HepG2 (cell line): Measurements from ENCODE around the gene NAALADL1. TPM values are rescaled to one million over a fixed set of nuclear protein-coding genes. Genes with fewer than 3 reads are reported as not detected.
A peak's percentile ranks its signal among the peaks of the same experiment; 100 is the strongest.

Experiments used
- ATF5 ChIP-seq: sonication (generic); formaldehyde crosslinking; IDR thresholded peaks from 2 replicates; pipeline ENCODE4 v1.4.0; 2020; ENCODE audit warnings: mild to moderate bottlenecking, low read depth, missing genetic modification reagents
- CEBPG ChIP-seq: IDR thresholded peaks from 2 replicates; pipeline ENCODE4 v1.6.1; 2016
- KDM5B ChIP-seq: sonication (generic); formaldehyde crosslinking; IDR thresholded peaks from 2 replicates; pipeline ENCODE4 v1.4.0; 2020; ENCODE audit warnings: missing genetic modification reagents, mild to moderate bottlenecking, borderline replicate concordance
- KLF6 ChIP-seq: IDR thresholded peaks from 2 replicates; pipeline ENCODE4 v1.8.0; 2016; ENCODE audit warnings: missing biosample characterization, missing genetic modification reagents
- PHF5A ChIP-seq: IDR thresholded peaks from one replicate; pipeline ENCODE4 v1.6.1; 2018; ENCODE audit warnings: low read depth, missing genetic modification reagents; ENCODE audit not compliant: unreplicated experiment
- PLRG1 ChIP-seq: fragments of 450-650 bp; conservative IDR thresholded peaks from 2 replicates; pipeline ENCODE4 v1.6.1; 2016
- PRPF4 ChIP-seq: fragments of 200-400 bp; formaldehyde crosslinking; IDR thresholded peaks from 2 replicates; pipeline ENCODE4 v1.6.1; 2016; ENCODE audit warnings: low read length, low read depth; ENCODE audit not compliant: poor library complexity, severe bottlenecking
- RARG ChIP-seq: sonication (generic); formaldehyde crosslinking; IDR thresholded peaks from 2 replicates; pipeline ENCODE4 v1.4.0; 2020; ENCODE audit warnings: low read depth, mild to moderate bottlenecking, missing genetic modification reagents
- SMARCC2 ChIP-seq: fragments of 450-650 bp; IDR thresholded peaks from 2 replicates; pipeline ENCODE4 v1.6.1; 2017; ENCODE audit warnings: antibody characterized with exemption, mild to moderate bottlenecking
- TBL1XR1 ChIP-seq: fragments of 150-350 bp; IDR thresholded peaks from 2 replicates; pipeline ENCODE4 v1.6.1; 2014; ENCODE audit warnings: borderline replicate concordance, low read length; ENCODE audit not compliant: partially characterized antibody
- TRAFD1 ChIP-seq: sonication (generic); formaldehyde crosslinking; IDR thresholded peaks from 2 replicates; pipeline ENCODE4 v1.5.1; 2020; ENCODE audit warnings: missing genetic modification reagents, mild to moderate bottlenecking, borderline replicate concordance
- ZBTB10 ChIP-seq: sonication (generic); formaldehyde crosslinking; IDR thresholded peaks from 2 replicates; pipeline ENCODE4 v1.4.0; 2020; ENCODE audit warnings: missing genetic modification reagents, borderline replicate concordance
- ZBTB39 ChIP-seq: sonication (generic); formaldehyde crosslinking; IDR thresholded peaks from 2 replicates; pipeline ENCODE4 v1.5.0; 2020; ENCODE audit warnings: missing genetic modification reagents
- ZNF280D ChIP-seq: sonication (generic); formaldehyde crosslinking; IDR thresholded peaks from 2 replicates; pipeline ENCODE4 v1.5.1; 2020; ENCODE audit warnings: mild to moderate bottlenecking, missing genetic modification reagents
- ZNF296 ChIP-seq: sonication (generic); formaldehyde crosslinking; conservative IDR thresholded peaks from 2 replicates; pipeline ENCODE4 v1.5.0; 2020; ENCODE audit warnings: mild to moderate bottlenecking, missing genetic modification reagents
- ZNF709 ChIP-seq: sonication (generic); formaldehyde crosslinking; IDR thresholded peaks from 2 replicates; pipeline ENCODE4 v1.5.0; 2020; ENCODE audit warnings: mild to moderate bottlenecking, missing genetic modification reagents
- ZSCAN12 ChIP-seq: sonication (generic); formaldehyde crosslinking; IDR thresholded peaks from 2 replicates; pipeline ENCODE4 v1.9.0; 2021; ENCODE audit warnings: mild to moderate bottlenecking, missing genetic modification reagents
- ZSCAN21 ChIP-seq: sonication (generic); formaldehyde crosslinking; IDR thresholded peaks from 2 replicates; pipeline ENCODE4 v1.8.0; 2022; ENCODE audit warnings: mild to moderate bottlenecking, missing genetic modification reagents, moderate library complexity, borderline replicate concordance
- polyA plus RNA-seq, 8 experiments: library from polyadenylated mRNA; depleted of rRNA in 3 of 8; stranded (reverse) in 7 of 8; unstranded in 1 of 8; fragments of >200 nt; fragmentation: Illumina TruSeq in 4 of 8; extraction: Trizol in 4 of 8; gene quantifications; 2 replicates each; pipeline versions ENCODE4 v1.2.1 to v1.2.3, GENCODE V29; 2011 to 2016; ENCODE audit warnings: low read depth in 4 of 8, missing spikeins in 1 of 8, mixed read lengths in 1 of 8; ENCODE audit not compliant: insufficient read depth in 1 of 8
- total RNA-seq, 5 experiments: library from RNA; depleted of rRNA; stranded (reverse); fragments of >200 nt; fragmentation: Illumina TruSeq; extraction: Trizol; gene quantifications; 2 replicates each; pipeline ENCODE4 v1.2.3, GENCODE V29; 2016; ENCODE audit warnings: low read depth in 1 of 5

The NAALADL1 gene
- total and polyA plus RNA-seq, 2 of the 13 experiments (the other 11 are each of a cell fraction or from before 2014, with no cell fraction given) = 9.3 to 33.9 TPM

GRCh38 chr11:65027213-65028067, 30.9 kb downstream of the NAALADL1 start, which contains the start of gene SNX15 (continued):
- TF ChIP-seq ZBTB39 (peak; percentile 70; the same call in 1 of the 2 replicates), ZSCAN21 (CRISPR knock-in tag) (peak; percentile 46; the same call in 1 of the 2 replicates), PLRG1 (no peak), ATF5 (no peak), TBL1XR1 (no peak), ZNF709 (CRISPR knock-in tag) (no peak), ZNF280D (CRISPR knock-in tag) (no peak), TRAFD1 (CRISPR knock-in tag) (peak; percentile 84; the same call in 1 of the 2 replicates), CEBPG (CRISPR knock-in tag) (no peak; the same call in 1 of the 2 replicates), ZSCAN12 (CRISPR knock-in tag) (no peak), SMARCC2 (no peak), RARG (CRISPR knock-in tag) (no peak), ZBTB10 (no peak), KDM5B (CRISPR knock-in tag) (peak; percentile 90; the same call in 1 of the 2 replicates), KLF6 (CRISPR knock-in tag) (no peak; the same call in 1 of the 2 replicates), ZNF296 (CRISPR knock-in tag) (no peak), PRPF4 (no peak), PHF5A (CRISPR knock-in tag) (no peak)
